ENCODE results near the gene UBAC2.
A peak's percentile ranks its signal among the peaks of the same experiment; 100 is the strongest.

Gene UBAC2

GRCh38 chr13:99335603-99336002, 134.9 kb downstream of the UBAC2 start:
- FAIRE-seq, result peak; percentile 92
- no peak for DNase-seq (ENCODE audit: insufficient read length)
- TF ChIP-seq POLR2A (IDR thresholded peaks at IDR 0.05; ENCODE audit: low read depth, low read length) (no peak), TAF1 (IDR thresholded peaks at IDR 0.05; ENCODE audit: borderline replicate concordance, low read depth, low read length) (no peak), POLR2AphosphoS5 (IDR thresholded peaks at IDR 0.05; ENCODE audit: low read depth, low read length) (no peak)

GRCh38 chr13:99339230-99339721, 138.6 kb downstream of the UBAC2 start:
- DNase-seq (ENCODE audit: insufficient read length), result no peak
- no peak for FAIRE-seq
- TF ChIP-seq TAF1 (IDR thresholded peaks at IDR 0.05; ENCODE audit: borderline replicate concordance, low read depth, low read length) (no peak), POLR2AphosphoS5 (IDR thresholded peaks at IDR 0.05; ENCODE audit: low read depth, low read length) (no peak), POLR2A (IDR thresholded peaks at IDR 0.05; ENCODE audit: low read depth, low read length) (no peak)

- DNase-seq (ENCODE audit: insufficient read length) (no peak), FAIRE-seq (peak; percentile 46)
- TF ChIP-seq POLR2AphosphoS5 (IDR thresholded peaks at IDR 0.05; ENCODE audit: low read depth, low read length) (no peak), POLR2A (IDR thresholded peaks at IDR 0.05; ENCODE audit: low read depth, low read length) (no peak), TAF1 (IDR thresholded peaks at IDR 0.05; ENCODE audit: borderline replicate concordance, low read depth, low read length) (no peak)
Measured at GRCh38 chr13:99339736-99340397, 139.2 kb downstream of the UBAC2 start.

- TF ChIP-seq POLR2A (IDR thresholded peaks at IDR 0.05; ENCODE audit: low read depth, low read length), result no peak
- no peak for TF ChIP-seq POLR2AphosphoS5 (IDR thresholded peaks at IDR 0.05; ENCODE audit: low read depth, low read length)
- no peak for TF ChIP-seq TAF1 (IDR thresholded peaks at IDR 0.05; ENCODE audit: borderline replicate concordance, low read depth, low read length)
- FAIRE-seq (no peak), DNase-seq (ENCODE audit: insufficient read length) (no peak)
Measured at GRCh38 chr13:99340638-99341037, 140.0 kb downstream of the UBAC2 start.

GRCh38 chr13:99341969-99342722, 141.5 kb downstream of the UBAC2 start:
- no peak for DNase-seq (ENCODE audit: insufficient read length)
- TF ChIP-seq TAF1 (IDR thresholded peaks at IDR 0.05; ENCODE audit: borderline replicate concordance, low read depth, low read length) (no peak), POLR2AphosphoS5 (IDR thresholded peaks at IDR 0.05; ENCODE audit: low read depth, low read length) (no peak), POLR2A (IDR thresholded peaks at IDR 0.05; ENCODE audit: low read depth, low read length) (no peak)
- no peak for FAIRE-seq

GRCh38 chr13:99342723-99343315, 142.2 kb downstream of the UBAC2 start:
- DNase-seq (ENCODE audit: insufficient read length), result no peak
- TF ChIP-seq TAF1 (IDR thresholded peaks at IDR 0.05; ENCODE audit: borderline replicate concordance, low read depth, low read length), result no peak
- TF ChIP-seq POLR2AphosphoS5 (IDR thresholded peaks at IDR 0.05; ENCODE audit: low read depth, low read length), result no peak
- TF ChIP-seq POLR2A (IDR thresholded peaks at IDR 0.05; ENCODE audit: low read depth, low read length), result no peak
- no peak for FAIRE-seq

GRCh38 chr13:99344610-99345208, 144.1 kb downstream of the UBAC2 start:
- no peak for FAIRE-seq
- no peak for TF ChIP-seq POLR2A (IDR thresholded peaks at IDR 0.05; ENCODE audit: low read depth, low read length)
- TF ChIP-seq POLR2AphosphoS5 (IDR thresholded peaks at IDR 0.05; ENCODE audit: low read depth, low read length), result no peak
- TF ChIP-seq TAF1 (IDR thresholded peaks at IDR 0.05; ENCODE audit: borderline replicate concordance, low read depth, low read length), result no peak

GRCh38 chr13:99345345-99345744, 144.7 kb downstream of the UBAC2 start:
- DNase-seq (ENCODE audit: insufficient read length) (no peak), FAIRE-seq (no peak)
- TF ChIP-seq POLR2A (IDR thresholded peaks at IDR 0.05; ENCODE audit: low read depth, low read length), result no peak
- TF ChIP-seq POLR2AphosphoS5 (IDR thresholded peaks at IDR 0.05; ENCODE audit: low read depth, low read length), result no peak
- no peak for TF ChIP-seq TAF1 (IDR thresholded peaks at IDR 0.05; ENCODE audit: borderline replicate concordance, low read depth, low read length)

More at GRCh38 chr13:99344610-99345208, 144.1 kb downstream of the UBAC2 start:
- DNase-seq (ENCODE audit: insufficient read length), result no peak

GRCh38 chr13:99346335-99347042, 145.8 kb downstream of the UBAC2 start:
- no peak for FAIRE-seq
- no peak for DNase-seq (ENCODE audit: insufficient read length)
- TF ChIP-seq POLR2A (IDR thresholded peaks at IDR 0.05; ENCODE audit: low read depth, low read length) (no peak), POLR2AphosphoS5 (IDR thresholded peaks at IDR 0.05; ENCODE audit: low read depth, low read length) (no peak), TAF1 (IDR thresholded peaks at IDR 0.05; ENCODE audit: borderline replicate concordance, low read depth, low read length) (no peak)

GRCh38 chr13:99347335-99347878, 146.8 kb downstream of the UBAC2 start:
- TF ChIP-seq POLR2AphosphoS5 (IDR thresholded peaks at IDR 0.05; ENCODE audit: low read depth, low read length) (no peak), TAF1 (IDR thresholded peaks at IDR 0.05; ENCODE audit: borderline replicate concordance, low read depth, low read length) (no peak), POLR2A (IDR thresholded peaks at IDR 0.05; ENCODE audit: low read depth, low read length) (no peak)
- FAIRE-seq, result peak; percentile 27

More at GRCh38 chr13:99347335-99347878, 146.8 kb downstream of the UBAC2 start:
- no peak for DNase-seq (ENCODE audit: insufficient read length)
